Activated T-helper 1 cell treated with anti-CD3 and anti-CD28 coated beads, Interleukin-12 subunit alpha, Interleukin-12 subunit beta, Interleukin-2, Interleukin-4 antibody, amounts not matched to agents 30 ng/mL and 10 ng/mL and 1 ng/mL, durations not matched to agents 14 hours and 24 hours and 36 hours (primary cell): ENCODE data around the gene PSMC3IP. TPM values are rescaled to one million over a fixed set of nuclear protein-coding genes. Genes with fewer than 3 reads are reported as not detected.
"Not testable (repeated sequence)": the region's sequence is repeated elsewhere in the genome, so short reads cannot be mapped to it uniquely, and the experiment has no call there.

Experiments
- DNase-seq: peaks from one replicate; pipeline ENCODE4 v3.0.0; 2021; ENCODE audit warnings: low spot score
- H3K27ac Mint-ChIP-seq: one replicate; pipeline ENCODE4 v1.8.0; 2021; ENCODE audit warnings: mild to moderate bottlenecking, mixed read lengths
- H3K27me3 Mint-ChIP-seq: one replicate; pipeline ENCODE4 v1.8.0; 2022; ENCODE audit warnings: mild to moderate bottlenecking, moderate library complexity, mixed read lengths; ENCODE audit not compliant: insufficient read depth
- H3K36me3 Mint-ChIP-seq: one replicate; pipeline ENCODE4 v1.8.0; 2021; ENCODE audit warnings: low read depth, mixed read lengths
- H3K4me1 Mint-ChIP-seq: one replicate; pipeline ENCODE4 v1.8.0; 2021; ENCODE audit warnings: low read depth, mixed read lengths
- H3K4me3 Mint-ChIP-seq: one replicate; pipeline ENCODE4 v1.8.0; 2021; ENCODE audit warnings: mild to moderate bottlenecking, moderate library complexity, mixed read lengths
- H3K9me3 Mint-ChIP-seq: one replicate; pipeline ENCODE4 v1.8.0; 2021; ENCODE audit warnings: mixed read lengths
- intact Hi-C: fragments of 100-400 bp; cut with micrococcal nuclease; formaldehyde crosslinking; loops from one replicate; pipeline ENCODE4 v1.15.1; 2024
- total RNA-seq: library from RNA; stranded (reverse); gene quantifications from 2 replicates; pipeline ENCODE4 v1.2.3, GENCODE V29; 2022

The PSMC3IP gene
- 27.6 and 31.5 TPM in 2 replicates for total RNA-seq

- DNase-seq = peak; percentile 92
- peak within 1 kb of the TSS; percentile 96 for H3K27ac Mint-ChIP-seq
- intact Hi-C loops = loop anchor here (1.0 to 10.0 kb wide), 10 partner anchors 10 to 547 kb away; partner anchors contain the start of genes BRCA1, COASY, MLX and NAGLU
- peak within 1 kb of the TSS; percentile 98 for H3K4me3 Mint-ChIP-seq
- no peaks in the 10 kb centered on the region for H3K27me3 Mint-ChIP-seq
- peaks cover 33% of the 10 kb centered on the region for H3K36me3 Mint-ChIP-seq
- no peaks in the 10 kb centered on the region for H3K9me3 Mint-ChIP-seq
- H3K4me1 Mint-ChIP-seq = peaks cover 47% of the 10 kb centered on the region
Measured at GRCh38 chr17:42577532-42578281, at the start of gene PSMC3IP. Gene PSMC3IP (minus strand): TSS chr17:42577729. CDS start chr17:42577686, 43 bp downstream.

- no peaks in the 10 kb centered on the region for H3K9me3 Mint-ChIP-seq
Measured at GRCh38 chr17:42623732-42624596, 46.4 kb upstream of the PSMC3IP start.

GRCh38 chr17:42623271-42623670 is 45.7 kb upstream of the PSMC3IP start:
- no peak for DNase-seq

More at GRCh38 chr17:42623732-42624596, 46.4 kb upstream of the PSMC3IP start:
- no peaks in the 10 kb centered on the region for H3K27me3 Mint-ChIP-seq
- H3K4me3 Mint-ChIP-seq = no peak overlapping the region
- DNase-seq = no peak
- no peaks in the 10 kb centered on the region for H3K36me3 Mint-ChIP-seq
- H3K4me1 Mint-ChIP-seq = peaks cover 3% of the 10 kb centered on the region
- intact Hi-C loops = no loop called here
- no peak overlapping the region for H3K27ac Mint-ChIP-seq

GRCh38 chr17:42621987-42622386 is 44.5 kb upstream of the PSMC3IP start:
- H3K9me3 Mint-ChIP-seq, H3K36me3 Mint-ChIP-seq, intact Hi-C loops, DNase-seq, H3K27ac Mint-ChIP-seq, H3K4me3 Mint-ChIP-seq, H3K27me3 Mint-ChIP-seq: not testable (repeated sequence)
- H3K4me1 Mint-ChIP-seq = peaks cover 17% of the 10 kb centered on the region

More at GRCh38 chr17:42623271-42623670, 45.7 kb upstream of the PSMC3IP start:
- H3K27me3 Mint-ChIP-seq = no peaks in the 10 kb centered on the region
- no peaks in the 10 kb centered on the region for H3K9me3 Mint-ChIP-seq
- intact Hi-C loops = no loop called here
- H3K4me1 Mint-ChIP-seq = peaks cover 10% of the 10 kb centered on the region
- H3K27ac Mint-ChIP-seq = no peak overlapping the region
- no peaks in the 10 kb centered on the region for H3K36me3 Mint-ChIP-seq
- H3K4me3 Mint-ChIP-seq = no peak overlapping the region

GRCh38 chr17:42618442-42619150 is 41.1 kb upstream of the PSMC3IP start:
- H3K27ac Mint-ChIP-seq = no peak overlapping the region
- H3K27me3 Mint-ChIP-seq = no peaks in the 10 kb centered on the region
- intact Hi-C loops = no loop called here
- no peak for DNase-seq
- no peaks in the 10 kb centered on the region for H3K9me3 Mint-ChIP-seq
- peaks cover 17% of the 10 kb centered on the region for H3K4me1 Mint-ChIP-seq
- peaks cover 15% of the 10 kb centered on the region for H3K36me3 Mint-ChIP-seq
- no peak overlapping the region for H3K4me3 Mint-ChIP-seq

GRCh38 chr17:42617956-42618431 is 40.5 kb upstream of the PSMC3IP start:
- DNase-seq = no peak
- Mint-ChIP-seq H3K4me3 (no peak overlapping the region), H3K4me1 (peaks cover 17% of the 10 kb centered on the region), H3K27me3 (no peaks in the 10 kb centered on the region), H3K9me3 (no peaks in the 10 kb centered on the region), H3K36me3 (peaks cover 17% of the 10 kb centered on the region), H3K27ac (no peak overlapping the region)
- intact Hi-C loops = no loop called here

- no peaks in the 10 kb centered on the region for H3K9me3 Mint-ChIP-seq
- H3K36me3 Mint-ChIP-seq = peaks cover 25% of the 10 kb centered on the region
- H3K4me1 Mint-ChIP-seq = peaks cover 12% of the 10 kb centered on the region
- DNase-seq = no peak
- H3K27me3 Mint-ChIP-seq = no peaks in the 10 kb centered on the region
- intact Hi-C loops = no loop called here
- no peak overlapping the region for H3K4me3 Mint-ChIP-seq
- no peak overlapping the region for H3K27ac Mint-ChIP-seq
Measured at GRCh38 chr17:42613699-42614295, 36.3 kb upstream of the PSMC3IP start.

- Mint-ChIP-seq H3K9me3 (no peaks in the 10 kb centered on the region), H3K27me3 (no peaks in the 10 kb centered on the region)
Measured at GRCh38 chr17:42612013-42612412, 34.5 kb upstream of the PSMC3IP start.

GRCh38 chr17:42609814-42610801 is 32.6 kb upstream of the PSMC3IP start:
- H3K36me3 Mint-ChIP-seq = peaks cover 24% of the 10 kb centered on the region
- H3K4me1 Mint-ChIP-seq = peaks cover 31% of the 10 kb centered on the region
- peak overlapping the region; percentile 94 for H3K27ac Mint-ChIP-seq
- intact Hi-C loops = loop anchor here (1.0 to 10.0 kb wide), 10 partner anchors 33 to 561 kb away; partner anchors contain the start of genes BECN1, EZH1, IFI35 and NAGLU
- H3K9me3 Mint-ChIP-seq, H3K27me3 Mint-ChIP-seq: not testable (repeated sequence)
- peak overlapping the region; percentile 100 for H3K4me3 Mint-ChIP-seq
- DNase-seq = peak; percentile 5

More at GRCh38 chr17:42612013-42612412, 34.5 kb upstream of the PSMC3IP start:
- Mint-ChIP-seq H3K4me3 (peak overlapping the region; percentile 32), H3K4me1 (peaks cover 15% of the 10 kb centered on the region), H3K36me3 (peaks cover 25% of the 10 kb centered on the region), H3K27ac (no peak overlapping the region)
- no peak for DNase-seq
- intact Hi-C loops = no loop called here

GRCh38 chr17:42609182-42609813 is 31.8 kb upstream of the PSMC3IP start, which contains the start of the genes RETREG3 and TUBG1:
Gene RETREG3 (minus strand): TSS chr17:42609374. CDS start chr17:42609324, 50 bp downstream.
Gene TUBG1 (plus strand): TSS chr17:42609683. CDS start chr17:42609738, 55 bp downstream.
- peak within 1 kb of the TSS; percentile 94 for H3K27ac Mint-ChIP-seq
- H3K9me3 Mint-ChIP-seq = no peaks in the 10 kb centered on the region
- peaks cover 39% of the 10 kb centered on the region for H3K4me1 Mint-ChIP-seq
- H3K36me3 Mint-ChIP-seq = peaks cover 21% of the 10 kb centered on the region
- H3K4me3 Mint-ChIP-seq = peak within 1 kb of the TSS; percentile 100
- intact Hi-C loops = loop anchor here (1.0 to 10.0 kb wide), 10 partner anchors 32 to 562 kb away; partner anchors contain the start of genes BECN1, EZH1, IFI35 and NAGLU
- H3K27me3 Mint-ChIP-seq = no peaks in the 10 kb centered on the region
- peak; percentile 100 for DNase-seq
